K562 (cell line): ENCODE measurements around the gene COL9A2. TPM values are rescaled to one million over a fixed set of nuclear protein-coding genes. Genes with fewer than 3 reads are reported as not detected.

ENCODE experiments used
- ATAC-seq: fragments of 200-7000 bp; cut with Tn5 transposase; 3 replicates; pipeline ENCODE4 v1.9.1; 2020; ENCODE audit warnings: moderate library complexity
- BruUV-seq: library from RNA; stranded (reverse); fragments of 400-500 nt; replicated peaks from 2 replicates; lab custom pipeline; 2021; lab: Mats Ljungman, UMichigan
- CTCF ChIA-PET: fragments of 300-600 bp; formaldehyde crosslinking; extraction: SDS; loops from one replicate; lab custom pipeline; 2021; ENCODE audit warnings: low intra/inter-chr PET ratio; lab: Yijun Ruan, JAX
- POLR2A ChIA-PET: fragments of 300-600, 350-650 bp; sonication (Branson Sonifier 250); formaldehyde crosslinking; extraction: SDS; loops from one replicate; lab custom pipeline; 2021; ENCODE audit warnings: antibody characterized with exemption, inconsistent platforms; lab: Yijun Ruan, JAX
- DNase-seq, 4 experiments: peaks; one replicate each; pipeline versions ENCODE4 v3.0.0 to v3.0.0-alpha.2; 2011 to 2018; ENCODE audit warnings: low spot score in 3 of 4, mixed read lengths in 3 of 4; ENCODE audit errors: extremely low read depth in 1 of 4
- FAIRE-seq: peaks from 2 replicates; lab custom pipeline; 2011; peaks lifted over from hg19 to GRCh38; lab: Jason Lieb, UNC
- H2AFZ ChIP-seq: 2 replicates; pipeline ENCODE4 v1.6.0; 2011; ENCODE audit warnings: low read depth, low read length, control low read depth, inconsistent platforms
- H3K27ac ChIP-seq: fragments of 200-600 bp; 3 replicates; pipeline ENCODE4 v1.8.0; 2011; ENCODE audit warnings: low read depth, mild to moderate bottlenecking, control low read depth, inconsistent platforms, low read length, moderate library complexity, mixed read lengths; ENCODE audit errors: extremely low read depth
- H3K27me3 ChIP-seq, 2 experiments: fragments of 300-600 bp in 1 of 2; 2 replicates in 1 of 2; 3 replicates in 1 of 2; pipeline versions ENCODE4 v1.6.0 to v1.8.0; 2011; ENCODE audit warnings: inconsistent platforms in 2 of 2, low read length in 2 of 2, mild to moderate bottlenecking in 1 of 2, mixed read lengths in 1 of 2, moderate library complexity in 1 of 2; ENCODE audit not compliant: control insufficient read depth in 2 of 2, insufficient read depth in 2 of 2
- H3K36me3 ChIP-seq: fragments of 300-600 bp; 3 replicates; pipeline ENCODE4 v1.8.0; 2011; ENCODE audit warnings: mild to moderate bottlenecking, low read length, inconsistent platforms; ENCODE audit not compliant: control insufficient read depth, insufficient read depth
- H3K4me1 ChIP-seq, 2 experiments: fragments of 200-600 bp in 1 of 2; replicated peaks in 1 of 2; 2 replicates in 1 of 2; 3 replicates in 1 of 2; pipeline versions ENCODE4 v1.5.1 to v1.8.0; 2011; ENCODE audit warnings: inconsistent platforms in 2 of 2, low read length in 2 of 2, mild to moderate bottlenecking in 1 of 2, mixed read lengths in 1 of 2, moderate library complexity in 1 of 2; ENCODE audit not compliant: control insufficient read depth in 2 of 2, insufficient read depth in 2 of 2
- H3K4me2 ChIP-seq: 2 replicates; pipeline ENCODE4 v1.6.1; 2011; ENCODE audit warnings: low read length, control low read depth, inconsistent platforms, mixed read lengths; ENCODE audit not compliant: insufficient read depth
- H3K4me3 ChIP-seq: fragments of 200-600 bp; sonication (generic), shearing (Covaris generic); 2 replicates; pipeline ENCODE4 v1.5.1; 2016; ENCODE audit warnings: control low read depth, inconsistent platforms
- H3K79me2 ChIP-seq: fragments of 200-600 bp; 3 replicates; pipeline ENCODE4 v1.8.0; 2011; ENCODE audit warnings: low read length, inconsistent platforms; ENCODE audit not compliant: control insufficient read depth, insufficient read depth
- H3K9ac ChIP-seq, 2 experiments: 2 replicates each; pipeline versions ENCODE4 v1.6.0 to v1.6.1; 2011; ENCODE audit warnings: low read depth in 2 of 2, low read length in 2 of 2, control low read depth in 1 of 2, inconsistent platforms in 1 of 2, mild to moderate bottlenecking in 1 of 2, mixed read lengths in 1 of 2; ENCODE audit not compliant: insufficient read depth in 1 of 2
- H3K9me1 ChIP-seq: one replicate; pipeline ENCODE4 v1.6.0; 2011; ENCODE audit warnings: inconsistent platforms, mild to moderate bottlenecking, low read length, moderate library complexity; ENCODE audit not compliant: control insufficient read depth, insufficient read depth
- H3K9me3 ChIP-seq: replicated peaks from 2 replicates; pipeline ENCODE4 v1.5.1; 2011; ENCODE audit warnings: low read depth, low read length, inconsistent platforms; ENCODE audit not compliant: control insufficient read depth, insufficient read depth
- H4K20me1 ChIP-seq: replicated peaks from 2 replicates; pipeline ENCODE4 v1.6.1; 2011; ENCODE audit warnings: low read length, inconsistent platforms, mixed read lengths; ENCODE audit not compliant: control insufficient read depth, insufficient read depth
- ATF1 ChIP-seq, 2 experiments: fragments of 450-650 bp in 1 of 2; IDR thresholded peaks; 2 replicates each; pipeline ENCODE4 v1.6.1; 2016; ENCODE audit warnings: missing compliant biosample characterization in 1 of 2, missing genetic modification characterization in 1 of 2
- CREB1 ChIP-seq, 2 experiments: sonication (generic) in 1 of 2; formaldehyde crosslinking in 1 of 2; IDR thresholded peaks; 2 replicates each; pipeline versions ENCODE4 v1.6.1 to v1.8.0; 2012 to 2022; ENCODE audit warnings: inconsistent platforms in 1 of 2, mild to moderate bottlenecking in 1 of 2, missing genetic modification reagents in 1 of 2, moderate library complexity in 1 of 2
- CTBP1 ChIP-seq: fragments of 450-650 bp; IDR thresholded peaks from 2 replicates; pipeline ENCODE4 v1.6.1; 2016; ENCODE audit warnings: borderline replicate concordance
- EGR1 ChIP-seq: fragments of 450-650 bp; conservative IDR thresholded peaks from 2 replicates; pipeline ENCODE4 v1.6.1; 2017; ENCODE audit warnings: mild to moderate bottlenecking
- MLLT1 ChIP-seq, 2 experiments: fragments of 450-650 bp; IDR thresholded peaks; 2 replicates each; pipeline ENCODE4 v1.6.1; 2016
- NFXL1 ChIP-seq: fragments of 450-650 bp; formaldehyde crosslinking; IDR thresholded peaks from 2 replicates; pipeline ENCODE4 v1.4.0; 2021; ENCODE audit warnings: mild to moderate bottlenecking
- PBX2 ChIP-seq, 2 experiments: IDR thresholded peaks in 1 of 2; conservative IDR thresholded peaks in 1 of 2; 2 replicates each; pipeline ENCODE4 v1.6.1; 2016; ENCODE audit warnings: low read depth in 2 of 2, mild to moderate bottlenecking in 1 of 2, missing compliant biosample characterization in 1 of 2, missing genetic modification characterization in 1 of 2, moderate library complexity in 1 of 2
- RUNX1 ChIP-seq: sonication (generic); IDR thresholded peaks from 2 replicates; pipeline ENCODE4 v1.6.1; 2016; ENCODE audit warnings: antibody characterized with exemption, low read depth
- SMAD1 ChIP-seq: fragments of 150-350 bp; IDR thresholded peaks from 2 replicates; pipeline ENCODE4 v1.6.1; 2014; ENCODE audit warnings: low read length, low read depth; ENCODE audit not compliant: partially characterized antibody
- TCF7 ChIP-seq: sonication (generic); IDR thresholded peaks from 2 replicates; pipeline ENCODE4 v1.6.1; 2016; ENCODE audit warnings: antibody characterized with exemption, borderline replicate concordance
- ZHX1 ChIP-seq: fragments of 150-350 bp; conservative IDR thresholded peaks from 2 replicates; pipeline ENCODE4 v1.6.1; 2014; ENCODE audit warnings: low read length
- ZNF232 ChIP-seq: sonication (generic); formaldehyde crosslinking; IDR thresholded peaks from 2 replicates; pipeline ENCODE4 v1.8.0; 2022; ENCODE audit warnings: mild to moderate bottlenecking, missing genetic modification reagents
- WGBS: fragments of 100-300 bp; shearing (Covaris generic); methylation state at CpG from one replicate; pipeline ENCODE4 v1.1.6; 2016; ENCODE audit warnings: low coverage, mixed read lengths; ENCODE audit not compliant: insufficient coverage; ENCODE audit errors: missing lambda C conversion rate; 5-methylcytosine and 5-hydroxymethylcytosine counted together
- in situ Hi-C: fragments of 300-500 bp; cut with MboI; formaldehyde crosslinking; loops from 4 replicates; pipeline ENCODE4 v1.15.0; 2018; ENCODE audit warnings: inconsistent platforms, mixed read lengths
- intact Hi-C: fragments of 100-400 bp; cut with micrococcal nuclease; formaldehyde crosslinking; loops from 2 replicates; pipeline ENCODE4 v1.14.2; 2022
- polyA plus RNA-seq, 8 experiments: library from polyadenylated mRNA; depleted of rRNA in 4 of 8; stranded (reverse) in 5 of 8; unstranded in 3 of 8; fragments of >200 nt; fragmentation: Nextera tagmentation in 2 of 8; fragmentation: Illumina TruSeq in 1 of 8; extraction: Ambion mirVana in 2 of 8; extraction: Trizol in 1 of 8; gene quantifications; 2 replicates each; pipeline versions ENCODE4 v1.2.1 to v1.2.3, GENCODE V29; 2011 to 2014; ENCODE audit warnings: inconsistent platforms in 1 of 8, missing spikeins in 1 of 8
- total RNA-seq, 7 experiments: library from RNA; depleted of rRNA in 6 of 7; stranded (reverse); fragments of >200 nt in 6 of 7; fragmentation: Illumina TruSeq in 2 of 7; extraction: Trizol in 2 of 7; gene quantifications; 2 replicates each; pipeline versions ENCODE4 v1.2.1 to v1.2.3, GENCODE V29; 2011 to 2021; ENCODE audit warnings: low replicate concordance in 1 of 7

COL9A2 gene
- total and polyA plus RNA-seq, 9 of the 15 experiments (the other 6 are each of a cell fraction or from before 2014, with no cell fraction given), result 0.03 to 2.2 (median 0.31) TPM

- intact Hi-C loops, result loop anchor here (5.0 kb wide), 1 partner anchor 87 kb away; no protein-coding TSS in a partner anchor
- peak overlapping the region; percentile 98 for H2AFZ ChIP-seq
- DNase-seq (peak; percentile 90 to 93 (median 90)), ATAC-seq (peak; percentile 87), FAIRE-seq (peak; percentile 92)
- BruUV-seq, result no TSS peak
- 20% methylated on average over 41 of the region's 42 CpGs for WGBS
- H3K27ac ChIP-seq, result peak overlapping the region; percentile 31; the same call in 1 of the 3 replicates
- H3K27me3 ChIP-seq, result no peaks in the 10 kb centered on the region
- H4K20me1 ChIP-seq, result no peaks in the 10 kb centered on the region
- no peak overlapping the region for H3K4me3 ChIP-seq
- CTCF ChIA-PET, result interaction anchor here (0.5 to 2.1 kb wide), 4 partner anchors 90 to 162 kb away, joined by 3 to 8 read pairs (median 3); no protein-coding TSS in a partner anchor
- H3K9me1 ChIP-seq, result no peaks in the 10 kb centered on the region
- peak overlapping the region; percentile 49 to 89; a peak in 3 of 4 replicates for H3K9ac ChIP-seq
- H3K4me2 ChIP-seq, result peak overlapping the region; percentile 56
- POLR2A ChIA-PET, result interaction anchor here (0.5 to 1.6 kb wide), 16 partner anchors 8 to 1339 kb away, joined by 3 to 12 read pairs (median 3); no protein-coding TSS in a partner anchor
- H3K9me3 ChIP-seq, result no peaks in the 10 kb centered on the region
- no peaks in the 10 kb centered on the region for H3K36me3 ChIP-seq
- peaks cover 36 to 67% of the 10 kb centered on the region in 2 experiments for H3K4me1 ChIP-seq
- in situ Hi-C loops, result no loop called here
- no peaks in the 10 kb centered on the region for H3K79me2 ChIP-seq
- no peak for TF ChIP-seq ATF1 (CRISPR knock-in tag; IDR thresholded peaks at IDR 0.05)
- 0 out of 2 replicates have a peak, but pooled peaks have one; percentile 28 for TF ChIP-seq ATF1 (tag; IDR thresholded peaks at IDR 0.05)
- peak; percentile 31; the same call in 1 of the 2 replicates for TF ChIP-seq CREB1 (IDR thresholded peaks at IDR 0.05)
- peak; percentile 51; the same call in 1 of the 2 replicates for TF ChIP-seq CREB1 (CRISPR knock-in tag; IDR thresholded peaks at IDR 0.05)
- no peak for TF ChIP-seq NFXL1 (CRISPR knock-in tag)
- TF ChIP-seq MLLT1 (IDR thresholded peaks at IDR 0.05), result 0 out of 4 replicates have a peak, but pooled peaks of 1 of the 2 experiments have one; percentile 54
- TF ChIP-seq PBX2 (CRISPR knock-in tag; IDR thresholded peaks at IDR 0.05; ENCODE audit: low read depth), result no peak
- TF ChIP-seq PBX2 (tag; conservative IDR thresholded peaks at IDR 0.05; ENCODE audit: low read depth), result 0 out of 2 replicates have a peak, but pooled peaks have one; percentile 39
- no peak for TF ChIP-seq RUNX1
- 0 out of 2 replicates have a peak, but pooled peaks have one; percentile 52 for TF ChIP-seq ZHX1
- no peak for TF ChIP-seq ZNF232
- TF ChIP-seq TCF7, result 0 out of 2 replicates have a peak, but pooled peaks have one; percentile 45
- TF ChIP-seq CTBP1, result 0 out of 2 replicates have a peak, but pooled peaks have one; percentile 51
- peak; percentile 13 for TF ChIP-seq SMAD1
- TF ChIP-seq EGR1, result 0 out of 2 replicates have a peak, but pooled peaks have one; percentile 3
Measured at GRCh38 chr1:40315239-40315794, 1.8 kb downstream of the COL9A2 start.
